Endodermal cell (in vitro differentiated cells): ENCODE data around the gene CNNM1. TPM values are rescaled to one million over a fixed set of nuclear protein-coding genes. Genes with fewer than 3 reads are reported as not detected.

Experiments
- DNase-seq: peaks from one replicate; pipeline ENCODE4 v3.0.0-alpha.2; 2017
- H3K27ac ChIP-seq: 2 replicates; pipeline ENCODE4 v1.5.1; 2013; ENCODE audit warnings: mild to moderate bottlenecking, low read depth, low read length, moderate library complexity
- H3K27me3 ChIP-seq: 2 replicates; pipeline ENCODE4 v1.6.1; 2013; ENCODE audit warnings: mild to moderate bottlenecking, low read length, moderate library complexity; ENCODE audit not compliant: insufficient read depth, control insufficient read depth, poor library complexity, severe bottlenecking
- H3K36me3 ChIP-seq: 2 replicates; pipeline ENCODE4 v1.7.0; 2013; ENCODE audit warnings: mild to moderate bottlenecking, low read length, moderate library complexity; ENCODE audit not compliant: control insufficient read depth, insufficient read depth
- H3K4me1 ChIP-seq: one replicate; pipeline ENCODE4 v1.7.0; 2013; ENCODE audit warnings: low read length; ENCODE audit not compliant: control insufficient read depth, insufficient read depth
- H3K4me3 ChIP-seq: 2 replicates; pipeline ENCODE4 v1.5.1; 2013; ENCODE audit warnings: mild to moderate bottlenecking, low read length, moderate library complexity
- H3K9ac ChIP-seq: 2 replicates; pipeline ENCODE4 v1.6.1; 2013; ENCODE audit warnings: mild to moderate bottlenecking, low read length, moderate library complexity; ENCODE audit not compliant: poor library complexity, severe bottlenecking; ENCODE audit errors: extremely low read depth
- H3K9me3 ChIP-seq: 2 replicates; pipeline ENCODE4 v1.6.1; 2013; ENCODE audit warnings: mild to moderate bottlenecking, low read length, moderate library complexity; ENCODE audit not compliant: control insufficient read depth
- H3K27ac Mint-ChIP-seq: 2 replicates; pipeline ENCODE4 v1.8.0; 2020; ENCODE audit warnings: mixed read lengths
- H3K27me3 Mint-ChIP-seq: 2 replicates; pipeline ENCODE4 v1.8.0; 2021; ENCODE audit warnings: mild to moderate bottlenecking, mixed read lengths; ENCODE audit not compliant: insufficient read depth
- H3K36me3 Mint-ChIP-seq: 2 replicates; pipeline ENCODE4 v1.8.0; 2020; ENCODE audit warnings: low read depth, mixed read lengths
- H3K4me1 Mint-ChIP-seq: 2 replicates; pipeline ENCODE4 v1.8.0; 2020; ENCODE audit warnings: mixed read lengths
- H3K4me3 Mint-ChIP-seq: 2 replicates; pipeline ENCODE4 v1.8.0; 2020; ENCODE audit warnings: mild to moderate bottlenecking, moderate library complexity, mixed read lengths
- H3K9me3 Mint-ChIP-seq: 2 replicates; pipeline ENCODE4 v1.8.0; 2020; ENCODE audit warnings: mild to moderate bottlenecking, mixed read lengths
- WGBS, 2 experiments: methylation state at CpG; one replicate each; pipeline versions ENCODE4 v1.1.5 to v1.1.7; 2013; ENCODE audit warnings: missing lambda C conversion rate in 2 of 2, mixed read lengths in 1 of 2; ENCODE audit not compliant: insufficient coverage in 1 of 2, insufficient read length in 1 of 2; 5-methylcytosine and 5-hydroxymethylcytosine counted together
- total RNA-seq, 2 donors: library from RNA; stranded (reverse); fragmentation: NEBNext Ultra II Directional in 1 of 2; extraction: Animal tissue kit (Norgen Biotek cat#: 25700) in 1 of 2; gene quantifications; 2 replicates in 1 of 2; 3 replicates in 1 of 2; pipeline ENCODE4 v1.2.1, GENCODE V29; 2021
- TF ChIP-seq, protein P1 (sequence below): fragments of 200-600 bp; sonication (generic); conservative IDR thresholded peaks from 2 replicates; pipeline ENCODE4 v1.5.0; 2021; ENCODE audit warnings: antibody characterized with exemption, mild to moderate bottlenecking

Gene CNNM1
- total RNA-seq, 2 donors from 2014 or later, result 2.8 to 3.8 TPM

DNA sequence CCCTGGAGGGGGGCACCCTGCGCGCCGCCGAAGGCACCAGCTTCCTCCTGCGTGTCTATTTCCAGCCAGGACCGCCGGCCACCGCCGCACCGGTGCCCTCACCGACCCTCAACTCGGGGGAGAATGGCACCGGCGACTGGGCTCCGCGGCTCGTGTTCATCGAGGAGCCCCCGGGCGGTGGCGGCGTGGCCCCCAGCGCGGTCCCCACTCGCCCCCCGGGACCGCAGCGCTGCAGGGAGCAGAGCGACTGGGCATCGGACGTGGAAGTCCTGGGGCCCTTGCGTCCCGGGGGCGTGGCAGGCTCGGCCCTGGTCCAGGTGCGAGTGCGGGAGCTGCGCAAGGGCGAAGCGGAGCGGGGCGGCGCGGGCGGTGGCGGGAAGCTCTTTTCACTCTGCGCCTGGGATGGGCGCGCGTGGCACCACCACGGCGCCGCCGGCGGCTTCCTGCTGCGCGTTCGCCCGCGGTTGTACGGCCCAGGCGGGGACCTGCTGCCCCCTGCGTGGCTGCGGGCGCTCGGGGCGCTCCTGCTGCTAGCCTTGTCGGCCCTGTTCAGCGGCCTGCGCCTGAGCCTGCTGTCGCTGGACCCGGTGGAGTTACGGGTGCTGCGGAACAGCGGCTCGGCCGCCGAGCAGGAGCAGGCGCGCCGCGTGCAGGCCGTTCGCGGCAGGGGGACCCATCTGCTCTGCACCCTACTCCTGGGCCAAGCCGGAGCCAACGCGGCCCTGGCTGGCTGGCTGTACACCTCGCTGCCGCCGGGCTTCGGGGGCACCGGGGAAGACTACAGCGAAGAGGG is 594 bp downstream of the CNNM1 start:
- peaks cover 3% of the 10 kb centered on the region for H3K4me1 ChIP-seq
- Mint-ChIP-seq H3K4me3 (peak overlapping the region; percentile 39), H3K27me3 (peaks cover 50% of the 10 kb centered on the region), H3K27ac (no peak overlapping the region), H3K36me3 (no peaks in the 10 kb centered on the region), H3K4me1 (peaks cover 21% of the 10 kb centered on the region), H3K9me3 (peaks cover 2% of the 10 kb centered on the region)
- no peak overlapping the region for H3K27ac ChIP-seq
- peaks cover 40% of the 10 kb centered on the region for H3K27me3 ChIP-seq
- WGBS, 2 experiments, result 2% methylated on average over 19 to 94 of the region's 94 CpGs
- no peaks in the 10 kb centered on the region for H3K9me3 ChIP-seq
- H3K36me3 ChIP-seq, result peaks cover 6% of the 10 kb centered on the region
- DNase-seq, result peak; percentile 77
- no peak overlapping the region for H3K9ac ChIP-seq
- H3K4me3 ChIP-seq, result peak overlapping the region; percentile 82
- TF ChIP-seq, protein P1, sequence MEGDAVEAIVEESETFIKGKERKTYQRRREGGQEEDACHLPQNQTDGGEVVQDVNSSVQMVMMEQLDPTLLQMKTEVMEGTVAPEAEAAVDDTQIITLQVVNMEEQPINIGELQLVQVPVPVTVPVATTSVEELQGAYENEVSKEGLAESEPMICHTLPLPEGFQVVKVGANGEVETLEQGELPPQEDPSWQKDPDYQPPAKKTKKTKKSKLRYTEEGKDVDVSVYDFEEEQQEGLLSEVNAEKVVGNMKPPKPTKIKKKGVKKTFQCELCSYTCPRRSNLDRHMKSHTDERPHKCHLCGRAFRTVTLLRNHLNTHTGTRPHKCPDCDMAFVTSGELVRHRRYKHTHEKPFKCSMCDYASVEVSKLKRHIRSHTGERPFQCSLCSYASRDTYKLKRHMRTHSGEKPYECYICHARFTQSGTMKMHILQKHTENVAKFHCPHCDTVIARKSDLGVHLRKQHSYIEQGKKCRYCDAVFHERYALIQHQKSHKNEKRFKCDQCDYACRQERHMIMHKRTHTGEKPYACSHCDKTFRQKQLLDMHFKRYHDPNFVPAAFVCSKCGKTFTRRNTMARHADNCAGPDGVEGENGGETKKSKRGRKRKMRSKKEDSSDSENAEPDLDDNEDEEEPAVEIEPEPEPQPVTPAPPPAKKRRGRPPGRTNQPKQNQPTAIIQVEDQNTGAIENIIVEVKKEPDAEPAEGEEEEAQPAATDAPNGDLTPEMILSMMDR, result no peak

DNA sequence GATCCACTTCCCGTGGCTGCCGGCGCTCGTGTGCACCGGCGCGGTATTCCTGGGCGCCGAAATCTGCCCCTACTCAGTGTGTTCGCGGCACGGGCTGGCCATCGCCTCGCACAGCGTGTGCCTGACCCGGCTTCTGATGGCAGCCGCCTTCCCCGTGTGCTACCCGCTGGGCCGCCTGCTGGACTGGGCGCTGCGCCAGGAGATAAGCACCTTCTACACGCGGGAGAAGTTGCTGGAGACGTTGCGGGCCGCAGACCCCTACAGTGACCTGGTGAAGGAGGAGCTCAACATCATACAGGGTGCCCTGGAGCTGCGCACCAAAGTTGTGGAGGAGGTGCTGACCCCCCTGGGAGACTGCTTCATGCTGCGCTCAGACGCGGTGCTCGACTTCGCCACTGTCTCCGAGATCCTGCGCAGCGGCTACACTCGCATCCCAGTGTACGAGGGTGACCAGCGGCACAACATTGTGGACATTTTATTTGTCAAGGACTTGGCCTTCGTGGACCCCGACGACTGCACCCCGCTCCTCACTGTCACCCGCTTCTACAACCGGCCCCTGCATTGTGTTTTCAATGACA is 1.3 kb downstream of the CNNM1 start:
- H3K27me3 ChIP-seq, result peaks cover 40% of the 10 kb centered on the region
- Mint-ChIP-seq H3K27ac (no peak overlapping the region), H3K36me3 (peaks cover 2% of the 10 kb centered on the region), H3K27me3 (peaks cover 53% of the 10 kb centered on the region), H3K9me3 (peaks cover 2% of the 10 kb centered on the region), H3K4me1 (peaks cover 18% of the 10 kb centered on the region), H3K4me3 (peak overlapping the region; percentile 39)
- TF ChIP-seq, protein P1, result no peak
- peak; percentile 45 for DNase-seq
- H3K36me3 ChIP-seq, result peaks cover 9% of the 10 kb centered on the region
- no peaks in the 10 kb centered on the region for H3K9me3 ChIP-seq
- peaks cover 3% of the 10 kb centered on the region for H3K4me1 ChIP-seq
- H3K27ac ChIP-seq, result no peak overlapping the region
- H3K9ac ChIP-seq, result no peak overlapping the region
- peak overlapping the region; percentile 82 for H3K4me3 ChIP-seq
- WGBS, 2 experiments, result 58 to 62% methylated on average over 30 to 45 of the region's 45 CpGs

DNA sequence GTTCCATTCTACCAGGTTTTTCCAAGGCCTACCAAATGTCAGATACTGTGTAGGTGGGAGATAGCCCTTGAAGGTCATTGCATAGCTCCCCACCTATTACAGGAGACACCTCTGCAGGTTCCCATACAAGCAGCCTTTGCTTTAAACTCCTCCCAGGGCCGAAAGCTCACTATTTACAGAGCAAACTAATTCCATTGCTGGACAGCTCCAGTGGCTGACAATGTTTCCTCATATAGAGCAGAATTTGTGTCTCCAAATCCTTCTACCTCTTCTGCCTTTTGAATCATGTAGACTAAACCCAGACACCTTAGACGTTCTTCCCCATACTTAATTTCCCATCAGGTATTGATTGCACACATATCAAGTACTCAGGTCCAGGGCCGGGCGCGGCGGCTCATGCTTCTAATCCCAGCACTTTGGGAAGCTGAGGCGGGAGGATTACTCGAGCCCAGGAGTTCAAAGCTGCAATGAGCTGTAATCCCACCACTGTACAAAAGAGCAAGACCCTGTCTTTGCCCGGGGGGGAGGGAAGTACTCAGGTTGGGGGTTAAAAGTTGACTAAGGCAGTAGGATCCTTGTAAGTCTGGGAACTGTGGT is 2.1 kb downstream of the CNNM1 start:
- peaks cover 18% of the 10 kb centered on the region for H3K4me1 Mint-ChIP-seq
- Histone ChIP-seq H3K27me3 (peaks cover 40% of the 10 kb centered on the region), H3K4me3 (peak overlapping the region; percentile 82), H3K4me1 (peaks cover 3% of the 10 kb centered on the region), H3K9me3 (no peaks in the 10 kb centered on the region), H3K27ac (no peak overlapping the region), H3K36me3 (peaks cover 15% of the 10 kb centered on the region), H3K9ac (no peak overlapping the region)
- TF ChIP-seq, protein P1, result no peak
- H3K36me3 Mint-ChIP-seq, result peaks cover 2% of the 10 kb centered on the region
- H3K27ac Mint-ChIP-seq, result no peak overlapping the region
- WGBS, 2 experiments, result 87% methylated on average over 7 to 9 of the region's 9 CpGs
- peaks cover 2% of the 10 kb centered on the region for H3K9me3 Mint-ChIP-seq
- peak; percentile 51 for DNase-seq
- H3K27me3 Mint-ChIP-seq, result peaks cover 51% of the 10 kb centered on the region
- peak overlapping the region; percentile 39 for H3K4me3 Mint-ChIP-seq
